ENCODE results near the gene ZNF239. TPM values are rescaled to one million over a fixed set of nuclear protein-coding genes. Genes with fewer than 3 reads are reported as not detected.
"Not testable (repeated sequence)": the region's sequence is repeated elsewhere in the genome, so short reads cannot be mapped to it uniquely, and the experiment has no call there.

Gene ZNF239
- total RNA-seq, 1 experiment from 2014 or later, result 16.4 TPM

DNA sequence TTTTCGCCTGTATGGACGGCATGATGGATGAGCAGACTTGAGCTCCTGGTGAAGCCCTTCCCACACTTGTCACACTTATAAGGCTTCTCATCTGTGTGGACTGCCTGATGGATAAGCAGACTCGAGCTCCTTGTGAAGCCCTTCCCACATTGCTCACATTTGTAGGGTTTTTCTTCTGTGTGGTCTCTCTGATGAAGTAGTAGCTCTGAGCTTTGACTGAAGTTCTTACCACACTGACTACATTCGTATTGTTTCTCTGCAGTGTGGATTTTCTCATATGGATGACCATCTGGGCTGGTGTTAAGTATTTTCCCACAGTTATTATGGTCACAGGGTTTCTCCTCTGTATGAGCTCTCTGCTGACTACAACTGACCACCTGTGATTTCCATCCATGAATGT is 17.2 kb downstream of the ZNF239 start:
- Mint-ChIP-seq H3K9me3 (ENCODE audit: unreplicated experiment) (peaks cover 46% of the 10 kb centered on the region), H3K4me3 (ENCODE audit: unreplicated experiment) (no peak overlapping the region), H3K27ac (ENCODE audit: unreplicated experiment) (no peak overlapping the region), H3K36me3 (ENCODE audit: insufficient read depth, unreplicated experiment) (peaks cover 42% of the 10 kb centered on the region), H3K4me1 (ENCODE audit: low read depth, unreplicated experiment) (no peaks in the 10 kb centered on the region), H3K27me3 (ENCODE audit: insufficient read depth, unreplicated experiment) (no peaks in the 10 kb centered on the region)
- ChIA-PET CTCF (no interaction called here), POLR2A (no interaction called here)
- H3K4me3 ChIP-seq (ENCODE audit: low read depth, low read length), result no peak overlapping the region
- TF ChIP-seq, protein P1, sequence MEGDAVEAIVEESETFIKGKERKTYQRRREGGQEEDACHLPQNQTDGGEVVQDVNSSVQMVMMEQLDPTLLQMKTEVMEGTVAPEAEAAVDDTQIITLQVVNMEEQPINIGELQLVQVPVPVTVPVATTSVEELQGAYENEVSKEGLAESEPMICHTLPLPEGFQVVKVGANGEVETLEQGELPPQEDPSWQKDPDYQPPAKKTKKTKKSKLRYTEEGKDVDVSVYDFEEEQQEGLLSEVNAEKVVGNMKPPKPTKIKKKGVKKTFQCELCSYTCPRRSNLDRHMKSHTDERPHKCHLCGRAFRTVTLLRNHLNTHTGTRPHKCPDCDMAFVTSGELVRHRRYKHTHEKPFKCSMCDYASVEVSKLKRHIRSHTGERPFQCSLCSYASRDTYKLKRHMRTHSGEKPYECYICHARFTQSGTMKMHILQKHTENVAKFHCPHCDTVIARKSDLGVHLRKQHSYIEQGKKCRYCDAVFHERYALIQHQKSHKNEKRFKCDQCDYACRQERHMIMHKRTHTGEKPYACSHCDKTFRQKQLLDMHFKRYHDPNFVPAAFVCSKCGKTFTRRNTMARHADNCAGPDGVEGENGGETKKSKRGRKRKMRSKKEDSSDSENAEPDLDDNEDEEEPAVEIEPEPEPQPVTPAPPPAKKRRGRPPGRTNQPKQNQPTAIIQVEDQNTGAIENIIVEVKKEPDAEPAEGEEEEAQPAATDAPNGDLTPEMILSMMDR (IDR thresholded peaks at IDR 0.05; ENCODE audit: insufficient read depth in 1 of 2, low read depth in 1 of 2, low read length in 1 of 2, severe bottlenecking in 1 of 2, unreplicated experiment in 1 of 2), result no peak
- peaks cover 23% of the 10 kb centered on the region for H3K9me3 ChIP-seq
- peaks cover 13% of the 10 kb centered on the region for H3K36me3 ChIP-seq (ENCODE audit: control insufficient read depth, insufficient read depth, low read length)
- no peaks in the 10 kb centered on the region for H3K27me3 ChIP-seq (replicated peaks; ENCODE audit: control insufficient read depth, insufficient read depth, low read length)
- no peak for DNase-seq
- H3K4me1 ChIP-seq, result no peaks in the 10 kb centered on the region
- no TSS peak for BruUV-seq (replicated peaks)
- intact Hi-C loops (cut with micrococcal nuclease; ENCODE audit: unreplicated experiment), result no loop called here

- intact Hi-C loops (cut with micrococcal nuclease; ENCODE audit: unreplicated experiment); H3K4me3 Mint-ChIP-seq (ENCODE audit: unreplicated experiment); POLR2A ChIA-PET; H3K27ac Mint-ChIP-seq (ENCODE audit: unreplicated experiment); H3K27me3 ChIP-seq (replicated peaks; ENCODE audit: control insufficient read depth, insufficient read depth, low read length); BruUV-seq (replicated peaks); H3K4me3 ChIP-seq (ENCODE audit: low read depth, low read length); H3K4me1 Mint-ChIP-seq (ENCODE audit: low read depth, unreplicated experiment); H3K27me3 Mint-ChIP-seq (ENCODE audit: insufficient read depth, unreplicated experiment); CTCF ChIA-PET; H3K36me3 Mint-ChIP-seq (ENCODE audit: insufficient read depth, unreplicated experiment); H3K4me1 ChIP-seq; H3K36me3 ChIP-seq (ENCODE audit: control insufficient read depth, insufficient read depth, low read length); DNase-seq: not testable (repeated sequence)
- peaks cover 29% of the 10 kb centered on the region for H3K9me3 ChIP-seq
- peaks cover 18% of the 10 kb centered on the region for H3K9me3 Mint-ChIP-seq (ENCODE audit: unreplicated experiment)
These were observed 30.7 kb downstream of the ZNF239 start for GRCh38 chr10:43543746-43544145.

DNA sequence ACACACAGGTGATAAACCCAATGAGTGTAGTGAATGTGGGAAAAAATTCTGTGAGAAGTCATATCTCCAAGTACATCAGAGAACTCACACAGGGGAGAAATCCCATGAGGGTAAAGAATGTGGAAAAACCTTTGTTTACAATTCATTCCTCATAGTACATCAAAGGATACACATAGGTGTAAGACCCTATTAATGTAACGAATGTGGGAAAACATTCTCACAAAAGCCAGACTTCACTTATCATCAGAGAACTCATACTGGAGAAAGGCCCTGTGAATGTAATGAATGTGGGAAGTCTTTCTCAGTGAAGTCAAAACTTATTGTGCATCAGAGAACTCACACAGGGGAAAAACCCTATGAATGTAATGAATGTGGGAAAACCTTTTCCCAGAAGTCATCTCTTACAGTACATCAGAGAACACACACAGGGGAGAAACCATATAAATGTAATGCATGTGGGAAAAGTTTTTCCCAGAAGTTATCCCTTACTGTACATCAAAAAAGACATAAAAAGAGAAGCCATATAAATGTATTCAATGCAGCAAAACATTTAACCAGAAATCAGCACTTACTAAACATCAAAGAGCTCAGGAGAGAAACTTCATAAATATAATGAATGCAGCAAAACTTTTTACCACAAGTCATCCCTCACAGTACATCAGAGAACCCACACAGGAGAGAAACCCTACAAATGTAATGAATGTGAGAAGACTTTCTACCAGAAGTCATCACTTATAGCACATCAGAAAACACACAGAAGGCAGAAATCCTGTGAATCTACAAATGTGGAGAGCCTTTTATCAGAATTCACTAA is 49.8 kb downstream of the ZNF239 start:
- no peaks in the 10 kb centered on the region for H3K27me3 ChIP-seq (replicated peaks; ENCODE audit: control insufficient read depth, insufficient read depth, low read length)
- CTCF ChIA-PET, result no interaction called here
- Mint-ChIP-seq H3K36me3 (ENCODE audit: insufficient read depth, unreplicated experiment) (no peaks in the 10 kb centered on the region), H3K4me3 (ENCODE audit: unreplicated experiment) (no peak overlapping the region), H3K27me3 (ENCODE audit: insufficient read depth, unreplicated experiment) (no peaks in the 10 kb centered on the region), H3K27ac (ENCODE audit: unreplicated experiment) (no peak overlapping the region), H3K4me1 (ENCODE audit: low read depth, unreplicated experiment) (no peaks in the 10 kb centered on the region), H3K9me3 (ENCODE audit: unreplicated experiment) (peaks cover 58% of the 10 kb centered on the region)
- TF ChIP-seq, protein P1 (IDR thresholded peaks at IDR 0.05; ENCODE audit: insufficient read depth in 1 of 2, low read depth in 1 of 2, low read length in 1 of 2, severe bottlenecking in 1 of 2, unreplicated experiment in 1 of 2), result no peak
- H3K9me3 ChIP-seq, result peaks cover 54% of the 10 kb centered on the region
- no peaks in the 10 kb centered on the region for H3K36me3 ChIP-seq (ENCODE audit: control insufficient read depth, insufficient read depth, low read length)
- H3K4me3 ChIP-seq (ENCODE audit: low read depth, low read length), result no peak overlapping the region
- no peak for DNase-seq
- POLR2A ChIA-PET, result no interaction called here
- intact Hi-C loops (cut with micrococcal nuclease; ENCODE audit: unreplicated experiment), result no loop called here
- no peaks in the 10 kb centered on the region for H3K4me1 ChIP-seq
- no TSS peak for BruUV-seq (replicated peaks)

Other genes with a start within 250 kb of the ZNF239 start
- not detected in 2 replicates for gene FXYD4, start 203.0 kb downstream of the ZNF239 start, total RNA-seq (2022)
- gene HNRNPF, start 165.4 kb downstream of the ZNF239 start, total RNA-seq (2022), result 405 and 423 TPM in 2 replicates
- gene ZNF487, start 137.5 kb downstream of the ZNF239 start, total RNA-seq (2022), result 5.0 and 6.5 TPM in 2 replicates
- 7.3 and 8.6 TPM in 2 replicates for gene ZNF485, start 31.8 kb upstream of the ZNF239 start, total RNA-seq (2022)
- gene ZNF32, start 74.3 kb upstream of the ZNF239 start, total RNA-seq (2022), result 25.3 and 30.3 TPM in 2 replicates

Measured in Caco-2 (cell line).